Measurements from ENCODE around the gene RAC3. TPM values are rescaled to one million over a fixed set of nuclear protein-coding genes. Genes with fewer than 3 reads are reported as not detected.

Gene RAC3
- total and polyA plus RNA-seq, 9 of the 15 experiments (the other 6 are each of a cell fraction or from before 2014, with no cell fraction given), result 0.23 to 292 (median 118) TPM

DNA sequence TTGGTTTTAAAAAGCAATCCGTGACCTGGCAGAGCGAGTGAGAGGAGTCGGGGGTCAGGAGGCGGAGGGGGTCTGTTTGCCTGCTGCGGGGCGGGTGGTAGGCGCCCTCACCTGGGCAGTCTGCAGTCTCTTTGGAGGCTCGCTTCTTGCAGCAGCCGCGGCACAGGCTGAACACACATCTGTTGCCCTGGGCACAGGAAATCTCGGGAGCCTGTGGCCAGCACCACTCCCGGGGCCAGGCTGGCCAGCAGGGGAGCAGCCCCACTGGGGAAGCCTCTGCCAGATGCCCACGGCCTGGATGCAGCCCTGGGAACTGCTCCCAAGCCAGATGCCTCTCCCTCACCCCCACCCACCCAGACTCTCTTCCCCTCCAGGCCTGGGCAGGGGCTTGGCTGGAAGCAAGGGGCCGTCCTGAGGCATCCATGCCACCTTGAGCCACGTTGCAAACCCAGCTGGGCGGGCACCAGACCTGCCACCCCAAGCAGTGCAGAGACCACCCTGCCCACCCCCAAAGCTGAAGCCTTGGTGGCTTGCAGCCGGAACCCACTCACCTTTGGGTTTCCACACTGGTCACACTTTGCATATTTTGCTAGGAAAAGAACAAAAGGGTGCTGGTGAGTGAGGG is 26.9 kb downstream of the RAC3 start:
- Histone ChIP-seq H3K9me3 (replicated peaks; ENCODE audit: control insufficient read depth, insufficient read depth, low read depth, low read length) (no peaks in the 10 kb centered on the region), H3K4me1 (replicated peaks in 1 of 2; ENCODE audit: control insufficient read depth in 2 of 2, insufficient read depth in 2 of 2, low read length in 2 of 2) (peaks cover 0 to 90% of the 10 kb centered on the region in 2 experiments; a peak in 2 of 5 replicates), H3K27ac (ENCODE audit: extremely low read depth, low read depth, low read length) (no peak overlapping the region), H3K9me1 (ENCODE audit: control insufficient read depth, insufficient read depth, low read length) (no peaks in the 10 kb centered on the region), H3K9ac (ENCODE audit: insufficient read depth in 1 of 2, low read depth in 2 of 2, low read length in 2 of 2) (no peak overlapping the region; a peak in 1 of 4 replicates), H4K20me1 (replicated peaks; ENCODE audit: control insufficient read depth, insufficient read depth, low read length) (peaks cover 7% of the 10 kb centered on the region), H3K4me2 (ENCODE audit: insufficient read depth, low read length) (no peak overlapping the region), H3K79me2 (ENCODE audit: control insufficient read depth, insufficient read depth, low read length) (peaks cover 3% of the 10 kb centered on the region; the same call in 2 of the 3 replicates), H3K36me3 (ENCODE audit: control insufficient read depth, insufficient read depth, low read length) (peaks cover 98% of the 10 kb centered on the region; the same call in 2 of the 3 replicates), H3K4me3 (no peak overlapping the region), H2AFZ (ENCODE audit: low read depth, low read length) (no peak overlapping the region), H3K27me3 (ENCODE audit: control insufficient read depth in 2 of 2, insufficient read depth in 2 of 2, low read length in 2 of 2) (no peaks in the 10 kb centered on the region)
- in situ Hi-C loops (cut with MboI) (no loop called here), intact Hi-C loops (cut with micrococcal nuclease) (no loop called here)
- ATAC-seq, result no peak
- ChIA-PET POLR2A (interaction anchor here (1.8 kb wide), 1 partner anchor 24 kb away, joined by 4 read pairs; no protein-coding TSS in a partner anchor), CTCF (ENCODE audit: low intra/inter-chr PET ratio) (no interaction called here)
- 96% methylated on average over 9 of the region's 17 CpGs for WGBS (ENCODE audit: insufficient coverage, low coverage, missing lambda C conversion rate)
- FAIRE-seq, result no peak
- DNase-seq (ENCODE audit: extremely low read depth in 1 of 4, low spot score in 3 of 4), result no peak
- TF ChIP-seq POLR2G (IDR thresholded peaks at IDR 0.05; ENCODE audit: low read depth, low read length), result peak; percentile 65
- TF ChIP-seq ZKSCAN8 (CRISPR knock-in tag; IDR thresholded peaks at IDR 0.05), result no peak
- BruUV-seq (replicated peaks), result no TSS peak

DNA sequence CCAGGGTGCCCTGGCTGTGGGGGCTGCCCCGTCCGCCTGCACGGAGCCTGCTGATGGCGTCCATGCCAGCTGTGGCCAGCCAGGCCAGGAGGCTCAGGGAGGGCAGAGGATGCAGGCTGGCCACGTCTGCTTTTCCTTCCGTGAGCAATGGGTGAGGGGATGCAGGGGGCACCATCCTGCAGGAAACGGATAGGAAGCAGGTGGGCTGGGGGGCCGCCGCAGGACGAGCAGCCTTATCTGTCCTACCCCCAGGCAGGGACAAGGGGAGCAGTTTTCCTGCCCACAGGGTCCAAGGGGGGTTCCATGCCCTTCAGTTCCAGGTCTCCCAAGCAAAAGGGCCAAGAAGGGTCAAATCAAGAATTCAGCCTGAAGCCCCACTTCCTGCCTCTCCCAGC is 27.4 kb downstream of the RAC3 start:
- H3K4me2 ChIP-seq (ENCODE audit: insufficient read depth, low read length), result no peak overlapping the region
- ATAC-seq, result no peak
- no peak overlapping the region for H3K9ac ChIP-seq (ENCODE audit: insufficient read depth in 1 of 2, low read depth in 2 of 2, low read length in 2 of 2)
- peaks cover 98% of the 10 kb centered on the region; the same call in 2 of the 3 replicates for H3K36me3 ChIP-seq (ENCODE audit: control insufficient read depth, insufficient read depth, low read length)
- H2AFZ ChIP-seq (ENCODE audit: low read depth, low read length), result no peak overlapping the region
- H3K27me3 ChIP-seq (ENCODE audit: control insufficient read depth in 2 of 2, insufficient read depth in 2 of 2, low read length in 2 of 2), result no peaks in the 10 kb centered on the region
- no peak overlapping the region for H3K4me3 ChIP-seq
- FAIRE-seq, result no peak
- BruUV-seq (replicated peaks), result no TSS peak
- peaks cover 7% of the 10 kb centered on the region for H4K20me1 ChIP-seq (replicated peaks; ENCODE audit: control insufficient read depth, insufficient read depth, low read length)
- in situ Hi-C loops (cut with MboI), result no loop called here
- ChIA-PET POLR2A (interaction anchor here (0.6 to 1.8 kb wide), 5 partner anchors 16 to 142 kb away, joined by 3 to 5 read pairs (median 4); no protein-coding TSS in a partner anchor), CTCF (ENCODE audit: low intra/inter-chr PET ratio) (no interaction called here)
- 86% methylated on average over 9 of the region's 10 CpGs for WGBS (ENCODE audit: insufficient coverage, low coverage, missing lambda C conversion rate)
- H3K9me3 ChIP-seq (replicated peaks; ENCODE audit: control insufficient read depth, insufficient read depth, low read depth, low read length), result no peaks in the 10 kb centered on the region
- H3K9me1 ChIP-seq (ENCODE audit: control insufficient read depth, insufficient read depth, low read length), result no peaks in the 10 kb centered on the region
- no peak overlapping the region for H3K27ac ChIP-seq (ENCODE audit: extremely low read depth, low read depth, low read length)
- peaks cover 7% of the 10 kb centered on the region for H3K79me2 ChIP-seq (ENCODE audit: control insufficient read depth, insufficient read depth, low read length)
- no peak for DNase-seq (ENCODE audit: extremely low read depth in 1 of 4, low spot score in 3 of 4)
- peaks cover 0 to 90% of the 10 kb centered on the region in 2 experiments; a peak in 2 of 5 replicates for H3K4me1 ChIP-seq (replicated peaks in 1 of 2; ENCODE audit: control insufficient read depth in 2 of 2, insufficient read depth in 2 of 2, low read length in 2 of 2)
- intact Hi-C loops (cut with micrococcal nuclease), result no loop called here
- TF ChIP-seq SP1 (CRISPR knock-in tag; IDR thresholded peaks at IDR 0.05) (no peak), BRD9 (IDR thresholded peaks at IDR 0.05; ENCODE audit: low read depth, partially characterized antibody) (no peak), LARP7 (IDR thresholded peaks at IDR 0.05) (no peak), TAF9B (IDR thresholded peaks at IDR 0.05; ENCODE audit: partially characterized antibody) (no peak)
- TF ChIP-seq, protein P1, sequence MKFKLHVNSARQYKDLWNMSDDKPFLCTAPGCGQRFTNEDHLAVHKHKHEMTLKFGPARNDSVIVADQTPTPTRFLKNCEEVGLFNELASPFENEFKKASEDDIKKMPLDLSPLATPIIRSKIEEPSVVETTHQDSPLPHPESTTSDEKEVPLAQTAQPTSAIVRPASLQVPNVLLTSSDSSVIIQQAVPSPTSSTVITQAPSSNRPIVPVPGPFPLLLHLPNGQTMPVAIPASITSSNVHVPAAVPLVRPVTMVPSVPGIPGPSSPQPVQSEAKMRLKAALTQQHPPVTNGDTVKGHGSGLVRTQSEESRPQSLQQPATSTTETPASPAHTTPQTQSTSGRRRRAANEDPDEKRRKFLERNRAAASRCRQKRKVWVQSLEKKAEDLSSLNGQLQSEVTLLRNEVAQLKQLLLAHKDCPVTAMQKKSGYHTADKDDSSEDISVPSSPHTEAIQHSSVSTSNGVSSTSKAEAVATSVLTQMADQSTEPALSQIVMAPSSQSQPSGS (CRISPR knock-in tag; IDR thresholded peaks at IDR 0.05), result no peak
- TF ChIP-seq, protein P2, sequence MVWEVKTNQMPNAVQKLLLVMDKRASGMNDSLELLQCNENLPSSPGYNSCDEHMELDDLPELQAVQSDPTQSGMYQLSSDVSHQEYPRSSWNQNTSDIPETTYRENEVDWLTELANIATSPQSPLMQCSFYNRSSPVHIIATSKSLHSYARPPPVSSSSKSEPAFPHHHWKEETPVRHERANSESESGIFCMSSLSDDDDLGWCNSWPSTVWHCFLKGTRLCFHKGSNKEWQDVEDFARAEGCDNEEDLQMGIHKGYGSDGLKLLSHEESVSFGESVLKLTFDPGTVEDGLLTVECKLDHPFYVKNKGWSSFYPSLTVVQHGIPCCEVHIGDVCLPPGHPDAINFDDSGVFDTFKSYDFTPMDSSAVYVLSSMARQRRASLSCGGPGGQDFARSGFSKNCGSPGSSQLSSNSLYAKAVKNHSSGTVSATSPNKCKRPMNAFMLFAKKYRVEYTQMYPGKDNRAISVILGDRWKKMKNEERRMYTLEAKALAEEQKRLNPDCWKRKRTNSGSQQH (CRISPR knock-in tag; IDR thresholded peaks at IDR 0.05), result no peak
- TF ChIP-seq, protein P3, sequence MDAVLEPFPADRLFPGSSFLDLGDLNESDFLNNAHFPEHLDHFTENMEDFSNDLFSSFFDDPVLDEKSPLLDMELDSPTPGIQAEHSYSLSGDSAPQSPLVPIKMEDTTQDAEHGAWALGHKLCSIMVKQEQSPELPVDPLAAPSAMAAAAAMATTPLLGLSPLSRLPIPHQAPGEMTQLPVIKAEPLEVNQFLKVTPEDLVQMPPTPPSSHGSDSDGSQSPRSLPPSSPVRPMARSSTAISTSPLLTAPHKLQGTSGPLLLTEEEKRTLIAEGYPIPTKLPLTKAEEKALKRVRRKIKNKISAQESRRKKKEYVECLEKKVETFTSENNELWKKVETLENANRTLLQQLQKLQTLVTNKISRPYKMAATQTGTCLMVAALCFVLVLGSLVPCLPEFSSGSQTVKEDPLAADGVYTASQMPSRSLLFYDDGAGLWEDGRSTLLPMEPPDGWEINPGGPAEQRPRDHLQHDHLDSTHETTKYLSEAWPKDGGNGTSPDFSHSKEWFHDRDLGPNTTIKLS (IDR thresholded peaks at IDR 0.05; ENCODE audit: borderline replicate concordance, low read depth), result no peak
- TF ChIP-seq, protein P4, sequence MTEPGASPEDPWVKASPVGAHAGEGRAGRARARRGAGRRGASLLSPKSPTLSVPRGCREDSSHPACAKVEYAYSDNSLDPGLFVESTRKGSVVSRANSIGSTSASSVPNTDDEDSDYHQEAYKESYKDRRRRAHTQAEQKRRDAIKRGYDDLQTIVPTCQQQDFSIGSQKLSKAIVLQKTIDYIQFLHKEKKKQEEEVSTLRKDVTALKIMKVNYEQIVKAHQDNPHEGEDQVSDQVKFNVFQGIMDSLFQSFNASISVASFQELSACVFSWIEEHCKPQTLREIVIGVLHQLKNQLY (CRISPR knock-in tag; conservative IDR thresholded peaks at IDR 0.05), result no peak

All from K562 (cell line).